Measurements from ENCODE around the gene SMG9. TPM values are rescaled to one million over a fixed set of nuclear protein-coding genes. Genes with fewer than 3 reads are reported as not detected.

Gene SMG9
- total RNA-seq, 1 experiment from 2014 or later: 52.2 TPM

- Histone ChIP-seq H2BK15ac (ENCODE audit: low read depth, low read length) (no peak overlapping the region), H2BK5ac (ENCODE audit: insufficient read length, low read length) (no peak overlapping the region), H3K27ac (ENCODE audit: insufficient read length, low read depth, low read length) (no peak overlapping the region), H4K20me1 (ENCODE audit: control insufficient read depth, insufficient read depth, insufficient read length) (no peaks in the 10 kb centered on the region), H3K79me1 (ENCODE audit: insufficient read depth, low read depth, low read length, poor library complexity, severe bottlenecking) (no peaks in the 10 kb centered on the region), H3K79me2 (ENCODE audit: insufficient read depth, low read length) (no peaks in the 10 kb centered on the region), H3K9me3 (ENCODE audit: control insufficient read depth, low read depth, low read length) (no peaks in the 10 kb centered on the region), H2BK20ac (ENCODE audit: low read depth, low read length, poor library complexity, severe bottlenecking) (no peak overlapping the region), H3K14ac (ENCODE audit: insufficient read depth, low read length) (no peak overlapping the region), H4K91ac (ENCODE audit: insufficient read length, low read depth, low read length) (no peak overlapping the region), H3K4ac (ENCODE audit: low read depth, low read length) (no peak overlapping the region), H2BK12ac (ENCODE audit: insufficient read length, low read depth, low read length) (no peak overlapping the region), H3K4me1 (ENCODE audit: insufficient read depth, low read length) (no peaks in the 10 kb centered on the region), H3K23me2 (ENCODE audit: insufficient read length, low read depth, low read length, poor library complexity, severe bottlenecking) (no peaks in the 10 kb centered on the region), H3K4me2 (ENCODE audit: insufficient read depth, insufficient read length, low read length) (no peak overlapping the region), H2AK5ac (ENCODE audit: insufficient read length, low read length) (no peak overlapping the region), H3K9ac (ENCODE audit: extremely low read depth, insufficient read length, low read length) (no peak overlapping the region), H3T11ph (ENCODE audit: low read length) (no peak overlapping the region), H4K8ac (replicated peaks; ENCODE audit: insufficient read length, low read depth, low read length) (no peak overlapping the region), H2BK120ac (ENCODE audit: low read depth, low read length, poor library complexity, severe bottlenecking) (no peak overlapping the region), H3K56ac (ENCODE audit: insufficient read length, low read depth, low read length) (no peak overlapping the region), H3K18ac (ENCODE audit: insufficient read length, low read depth, low read length) (no peak overlapping the region), H2AFZ (ENCODE audit: low read length) (no peak overlapping the region), H3K27me3 (ENCODE audit: insufficient read depth, low read length) (no peaks in the 10 kb centered on the region), H3K23ac (ENCODE audit: insufficient read length, low read depth, low read length) (no peak overlapping the region), H4K5ac (ENCODE audit: insufficient read length, low read depth, low read length) (no peak overlapping the region)
- no peak for TF ChIP-seq CTCF (conservative IDR thresholded peaks at IDR 0.05)
- DNase-seq: no peak
- Mint-ChIP-seq H3K4me3 (no peak overlapping the region), H3K36me3 (ENCODE audit: insufficient read depth in 1 of 3, low read depth in 3 of 3) (peaks cover 33 to 80% (median 51%) of the 10 kb centered on the region in 3 experiments; a peak in 6 of 7 replicates), H3K4me1 (peaks cover 0 to 4% of the 10 kb centered on the region in 2 experiments; a peak in 1 of 4 replicates), H3K27me3 (ENCODE audit: low read depth) (no peaks in the 10 kb centered on the region), H3K9me3 (no peaks in the 10 kb centered on the region), H3K27ac (peak overlapping the region in 1 of 3 experiments; percentile 60; a peak in 1 of 7 replicates)
- no CpG with 5 or more reads among the region's 1 CpG for WGBS (ENCODE audit: extremely low coverage, insufficient read length, low lambda C conversion rate)
These were observed 22.9 kb downstream of the SMG9 start for GRCh38 chr19:43731846-43732245.

Data from H9 (cell line).